ENCODE data around the gene ARMH2. TPM values are rescaled to one million over a fixed set of nuclear protein-coding genes. Genes with fewer than 3 reads are reported as not detected.

The ARMH2 gene
- not detected in 2 replicates for total RNA-seq (2014; rRNA removed; shearing (Covaris generic))

DNA sequence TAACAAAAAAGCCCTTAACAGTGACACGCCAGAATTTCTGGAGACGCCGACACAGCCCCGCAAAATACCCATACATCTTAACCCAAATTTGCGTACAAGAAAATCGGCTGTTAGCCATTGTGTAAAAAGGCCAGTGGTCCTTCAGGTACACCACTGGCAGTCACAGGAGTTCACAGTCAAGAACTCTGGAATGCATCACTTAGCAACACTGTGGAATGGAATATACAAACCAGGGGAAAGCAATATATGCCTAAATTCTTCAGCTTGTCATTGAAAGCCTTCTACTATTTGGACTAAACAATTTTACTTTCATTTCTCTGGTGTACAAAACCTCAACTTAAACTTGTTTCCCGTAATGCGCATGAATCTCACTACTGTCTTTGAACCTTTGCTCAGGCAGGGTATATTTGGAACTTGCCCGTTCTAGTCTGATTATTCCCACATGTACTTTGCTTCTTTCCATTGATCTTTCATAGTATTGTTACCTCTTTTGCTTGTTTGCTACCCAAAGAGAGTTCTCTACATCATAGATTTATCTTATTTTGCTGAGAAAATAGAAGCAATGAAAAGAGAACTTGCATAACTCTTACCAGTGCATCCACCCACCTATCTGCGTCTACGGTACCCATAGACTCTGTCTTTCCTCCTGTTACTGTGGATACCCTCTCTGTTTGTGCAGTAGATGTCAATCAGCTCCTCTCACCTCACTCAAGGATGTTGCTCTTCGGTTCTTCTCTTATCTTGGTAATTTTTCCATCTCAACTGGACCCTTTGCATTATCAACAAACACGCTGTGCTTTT, at the start of gene ARMH2:
TSS of gene ARMH2 (minus strand) at position 178 of the 801 bp plus-strand sequence. CDS start at position 118, 60 bp downstream.
- DNase-seq (ENCODE audit: low read depth in 1 of 2, low spot score in 2 of 2): no peak
- H3K4me3 ChIP-seq: no peak within 1 kb of the TSS
- H3K27me3 ChIP-seq (replicated peaks): no peaks in the 10 kb centered on the region
- H3K36me3 ChIP-seq: no peaks in the 10 kb centered on the region
- H3K4me1 ChIP-seq (replicated peaks): peaks cover 17% of the 10 kb centered on the region
- no peaks in the 10 kb centered on the region; the same call in 1 of the 2 replicates for H3K9me3 ChIP-seq (replicated peaks)
- H3K27ac ChIP-seq: no peak within 1 kb of the TSS

DNA sequence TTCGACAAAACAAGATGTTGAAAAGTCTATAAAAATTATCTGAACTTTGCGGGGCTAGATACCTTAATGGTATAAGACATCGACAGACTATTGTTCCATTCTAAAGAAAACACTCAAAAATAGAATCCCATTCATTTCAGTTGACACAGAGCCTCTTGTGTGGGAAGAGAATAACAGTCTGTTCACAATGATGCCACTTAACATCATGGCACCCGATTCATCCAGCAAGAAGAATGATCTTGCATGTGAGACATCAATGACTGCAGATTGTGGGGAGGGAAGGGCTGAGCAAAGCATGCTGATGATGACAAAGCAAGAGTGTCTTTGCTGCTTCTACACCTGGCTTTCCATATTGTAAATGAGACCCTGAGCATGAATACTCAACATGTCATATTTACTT, 49.7 kb upstream of the ARMH2 start:
- no peaks in the 10 kb centered on the region for H3K9me3 ChIP-seq (replicated peaks)
- H3K4me3 ChIP-seq: no peak overlapping the region
- H3K36me3 ChIP-seq: no peaks in the 10 kb centered on the region
- no peaks in the 10 kb centered on the region for H3K27me3 ChIP-seq (replicated peaks)
- no peaks in the 10 kb centered on the region for H3K4me1 ChIP-seq (replicated peaks)
- no peak overlapping the region for H3K27ac ChIP-seq
- no peak for DNase-seq (ENCODE audit: low read depth in 1 of 2, low spot score in 2 of 2)

DNA sequence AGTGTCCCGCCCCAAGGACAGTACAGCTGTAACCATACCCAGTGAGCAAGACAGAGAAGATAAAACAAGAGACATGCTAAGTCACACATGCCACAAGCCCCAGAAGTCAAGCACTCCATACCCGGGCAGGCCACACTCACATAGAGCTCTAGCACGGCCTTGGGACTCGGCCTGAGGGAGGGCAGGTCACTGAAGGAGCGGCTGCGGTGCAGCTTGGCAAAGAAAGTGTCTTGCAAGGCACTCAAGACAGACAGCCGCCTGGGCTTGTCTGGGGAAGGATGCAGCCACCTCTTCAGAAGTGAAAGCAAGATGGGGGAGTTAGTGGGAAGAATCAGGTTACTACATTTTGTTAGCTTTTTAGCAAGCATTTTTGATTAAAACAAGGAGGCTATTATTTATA, 48.7 kb upstream of the ARMH2 start:
- Histone ChIP-seq H3K27me3 (replicated peaks) (no peaks in the 10 kb centered on the region), H3K4me1 (replicated peaks) (no peaks in the 10 kb centered on the region), H3K9me3 (replicated peaks) (no peaks in the 10 kb centered on the region), H3K27ac (no peak overlapping the region), H3K36me3 (no peaks in the 10 kb centered on the region), H3K4me3 (no peak overlapping the region)
- DNase-seq (ENCODE audit: low read depth in 1 of 2, low spot score in 2 of 2): no peak

DNA sequence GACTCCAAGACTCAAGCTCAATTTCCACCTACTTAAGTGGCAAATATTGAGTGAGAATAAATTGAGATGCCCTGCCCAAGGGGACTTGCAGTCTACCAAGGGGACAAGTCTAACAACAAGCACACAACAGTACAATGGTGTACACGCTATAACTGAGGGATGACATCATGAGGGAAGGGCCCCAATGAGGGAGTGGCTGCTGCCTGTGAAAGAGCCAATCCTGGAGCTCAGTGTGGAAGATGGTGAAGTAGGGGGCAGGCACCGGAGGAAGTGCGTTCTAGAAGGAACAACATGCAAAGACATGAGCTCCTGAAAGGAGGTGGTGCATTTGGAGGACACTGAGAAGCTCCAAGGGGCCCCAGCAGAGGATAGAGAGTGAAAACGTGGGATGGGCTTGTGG, 46.9 kb upstream of the ARMH2 start:
- Histone ChIP-seq H3K36me3 (no peaks in the 10 kb centered on the region), H3K4me1 (replicated peaks) (no peaks in the 10 kb centered on the region), H3K9me3 (replicated peaks) (no peaks in the 10 kb centered on the region), H3K27me3 (replicated peaks) (no peaks in the 10 kb centered on the region), H3K4me3 (no peak overlapping the region), H3K27ac (no peak overlapping the region)
- no peak for DNase-seq (ENCODE audit: low read depth in 1 of 2, low spot score in 2 of 2)

DNA sequence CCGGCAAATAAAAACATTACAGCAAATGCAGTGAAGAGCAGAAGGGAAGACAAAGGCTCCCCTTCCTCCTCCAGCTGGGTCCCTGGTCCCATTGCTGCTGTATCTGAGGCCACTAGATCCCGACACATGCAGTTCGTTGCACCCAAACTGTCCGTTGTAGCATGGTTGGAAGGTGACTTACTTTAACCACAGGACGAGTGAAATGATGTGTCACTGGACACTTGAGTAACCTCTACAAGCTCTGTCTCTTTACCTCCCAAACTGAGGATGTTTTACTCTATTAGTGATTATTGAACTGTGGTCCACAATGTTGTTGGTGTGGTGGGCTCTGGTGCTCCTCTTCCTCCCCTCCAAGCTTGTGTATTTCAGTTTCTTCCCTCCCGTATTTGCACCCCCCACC, 46.2 kb upstream of the ARMH2 start:
- Histone ChIP-seq H3K36me3 (no peaks in the 10 kb centered on the region), H3K27me3 (replicated peaks) (no peaks in the 10 kb centered on the region), H3K27ac (no peak overlapping the region), H3K4me1 (replicated peaks) (no peaks in the 10 kb centered on the region), H3K4me3 (no peak overlapping the region), H3K9me3 (replicated peaks) (no peaks in the 10 kb centered on the region)
- DNase-seq (ENCODE audit: low read depth in 1 of 2, low spot score in 2 of 2): no peak

DNA sequence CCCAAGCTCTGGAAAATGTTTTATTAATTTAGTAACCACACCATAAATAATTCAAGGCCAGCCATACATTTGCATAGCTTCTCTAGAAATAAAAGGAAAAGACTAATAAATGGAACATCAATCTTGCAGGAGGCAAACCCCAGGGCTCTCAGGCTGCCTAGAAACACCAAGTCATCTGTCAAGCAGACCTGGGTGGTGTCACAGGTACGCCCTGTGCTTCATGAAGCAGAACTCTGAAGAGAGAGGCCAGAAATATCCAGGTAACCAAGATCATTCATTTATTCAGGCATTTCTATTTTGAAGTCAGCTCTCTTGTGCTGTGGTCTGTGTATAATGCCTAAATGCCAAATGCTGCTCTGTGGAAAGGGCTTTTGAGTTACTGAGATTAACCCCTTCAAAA, 45.3 kb upstream of the ARMH2 start:
- H3K27ac ChIP-seq: no peak overlapping the region
- H3K4me3 ChIP-seq: no peak overlapping the region
- H3K27me3 ChIP-seq (replicated peaks): no peaks in the 10 kb centered on the region
- H3K9me3 ChIP-seq (replicated peaks): no peaks in the 10 kb centered on the region
- DNase-seq (ENCODE audit: low read depth in 1 of 2, low spot score in 2 of 2): no peak
- no peaks in the 10 kb centered on the region for H3K36me3 ChIP-seq
- H3K4me1 ChIP-seq (replicated peaks): no peaks in the 10 kb centered on the region

DNA sequence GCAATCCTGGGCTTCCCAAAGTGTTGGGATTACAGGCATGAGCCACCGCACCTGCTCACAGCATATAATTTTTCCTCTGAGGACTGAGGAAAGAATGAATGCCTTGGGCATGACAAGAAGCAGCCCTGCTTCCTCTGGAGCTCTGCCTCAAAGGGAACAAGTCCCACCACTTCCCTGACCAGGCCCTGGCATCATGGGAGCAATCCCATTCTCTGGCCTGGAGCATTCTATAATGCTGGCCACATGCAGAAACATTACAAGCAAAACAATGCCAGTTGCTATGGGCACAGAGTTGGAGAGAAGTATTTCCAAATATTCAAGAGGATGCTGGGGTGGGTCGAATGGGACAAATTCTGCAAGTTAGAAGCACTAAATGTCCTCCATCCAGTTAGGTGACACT, 41.5 kb upstream of the ARMH2 start:
- Histone ChIP-seq H3K36me3 (no peaks in the 10 kb centered on the region), H3K4me1 (replicated peaks) (no peaks in the 10 kb centered on the region), H3K9me3 (replicated peaks) (no peaks in the 10 kb centered on the region), H3K4me3 (no peak overlapping the region), H3K27ac (no peak overlapping the region), H3K27me3 (replicated peaks) (no peaks in the 10 kb centered on the region)
- DNase-seq (ENCODE audit: low read depth in 1 of 2, low spot score in 2 of 2): no peak

DNA sequence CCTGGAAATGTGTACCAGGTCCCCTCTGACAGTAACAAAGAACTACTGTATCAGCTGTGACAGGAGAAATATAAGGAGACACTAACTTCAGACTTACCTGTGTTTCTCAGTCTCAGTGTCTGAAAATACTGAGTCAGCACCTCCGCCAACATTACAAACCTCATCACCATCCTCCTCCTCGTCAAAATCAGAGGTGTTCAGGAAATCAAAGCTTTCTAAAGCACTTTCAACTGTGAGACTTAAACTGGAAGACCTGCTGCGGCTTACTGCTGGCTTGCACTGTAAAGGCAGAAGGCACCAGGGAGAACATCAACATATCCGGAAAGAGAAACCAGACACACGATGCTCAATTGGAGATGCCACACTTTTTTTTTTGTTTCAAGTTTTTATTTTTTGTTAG, 40.3 kb upstream of the ARMH2 start:
- no peak overlapping the region for H3K27ac ChIP-seq
- H3K36me3 ChIP-seq: no peaks in the 10 kb centered on the region
- no peaks in the 10 kb centered on the region for H3K9me3 ChIP-seq (replicated peaks)
- no peak for DNase-seq (ENCODE audit: low read depth in 1 of 2, low spot score in 2 of 2)
- H3K4me1 ChIP-seq (replicated peaks): no peaks in the 10 kb centered on the region
- no peak overlapping the region for H3K4me3 ChIP-seq
- H3K27me3 ChIP-seq (replicated peaks): no peaks in the 10 kb centered on the region

DNA sequence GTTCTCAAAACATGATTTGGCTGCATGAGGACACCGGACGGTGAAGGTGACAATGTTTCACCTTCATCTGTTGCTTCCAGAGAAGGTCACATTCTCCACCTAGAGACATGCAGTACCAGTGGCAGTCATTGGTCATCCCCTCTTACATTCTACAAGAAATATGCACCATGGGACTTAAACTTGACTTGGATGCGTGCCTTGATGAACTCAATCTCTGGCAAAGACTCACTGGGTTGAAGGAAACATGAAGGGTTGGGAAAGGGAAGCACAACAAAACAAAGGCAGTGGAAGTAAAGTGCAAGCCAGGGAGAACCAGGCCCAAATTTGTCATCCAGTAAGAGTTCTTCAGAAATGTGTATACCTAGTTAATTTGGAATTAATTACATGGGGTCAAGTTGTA, 39.4 kb upstream of the ARMH2 start:
- Histone ChIP-seq H3K27ac (no peak overlapping the region), H3K4me3 (no peak overlapping the region)
- DNase-seq (ENCODE audit: low read depth in 1 of 2, low spot score in 2 of 2): no peak

DNA sequence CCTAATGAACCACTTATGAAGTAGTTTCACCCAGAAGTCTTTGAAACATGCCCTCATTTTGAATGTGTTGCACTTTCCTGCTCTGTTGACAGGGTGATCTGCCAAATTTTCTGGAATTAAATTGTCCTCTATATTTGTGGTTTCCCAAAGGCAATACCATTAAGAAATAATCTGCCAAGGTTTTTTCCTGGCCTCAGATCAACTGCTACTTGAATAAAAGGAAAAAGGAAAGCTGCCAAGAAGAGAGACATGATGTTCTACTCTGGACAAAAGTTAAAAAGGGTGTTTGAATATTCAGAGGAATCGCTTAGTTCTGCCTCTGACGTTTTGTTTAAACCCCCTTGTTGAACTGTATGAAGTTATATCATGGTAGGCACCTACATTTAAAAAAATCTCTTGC, 37.4 kb upstream of the ARMH2 start:
- H3K4me3 ChIP-seq: no peak overlapping the region
- no peaks in the 10 kb centered on the region for H3K9me3 ChIP-seq (replicated peaks)
- peaks cover 18% of the 10 kb centered on the region for H3K4me1 ChIP-seq (replicated peaks)
- no peaks in the 10 kb centered on the region for H3K36me3 ChIP-seq
- no peak overlapping the region for H3K27ac ChIP-seq
- no peak for DNase-seq (ENCODE audit: low read depth in 1 of 2, low spot score in 2 of 2)
- H3K27me3 ChIP-seq (replicated peaks): no peaks in the 10 kb centered on the region

More for the DNA sequence above, 39.4 kb upstream of the ARMH2 start:
- no peaks in the 10 kb centered on the region for H3K27me3 ChIP-seq (replicated peaks)
- no peaks in the 10 kb centered on the region for H3K9me3 ChIP-seq (replicated peaks)
- no peaks in the 10 kb centered on the region for H3K36me3 ChIP-seq
- H3K4me1 ChIP-seq (replicated peaks): no peaks in the 10 kb centered on the region

DNA sequence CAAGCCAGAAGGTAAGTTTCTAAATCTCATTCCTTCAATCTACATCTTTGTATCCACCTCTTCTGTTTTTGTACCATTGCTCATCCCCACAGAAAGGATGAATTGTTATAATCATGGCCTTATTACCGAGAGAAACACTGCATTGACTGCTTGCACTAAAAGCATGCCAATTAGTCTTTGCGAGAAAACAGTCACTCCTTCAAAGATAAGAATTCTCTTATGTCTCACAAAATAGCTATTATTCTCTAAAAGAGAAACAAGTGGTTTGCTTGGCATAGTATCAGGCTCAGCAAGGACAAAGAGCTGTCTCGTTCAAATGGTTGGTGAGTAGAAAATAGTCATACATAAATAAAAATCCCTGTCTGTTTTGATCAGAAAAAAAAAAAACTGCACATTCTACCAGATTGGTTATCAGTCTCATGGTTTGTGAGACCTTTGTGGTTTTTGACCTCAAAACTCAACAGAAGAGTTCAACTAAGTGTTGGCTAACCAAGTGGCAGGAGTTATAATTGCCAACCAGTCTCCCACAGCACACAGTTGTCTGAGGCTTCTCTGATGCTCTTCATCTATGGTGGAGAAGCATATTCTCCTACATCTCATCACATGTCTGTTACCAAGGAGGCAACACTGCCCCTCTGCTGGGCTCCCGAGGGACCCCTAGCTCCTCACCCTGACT, 35.1 kb upstream of the ARMH2 start:
- H3K4me1 ChIP-seq (replicated peaks): peaks cover 23% of the 10 kb centered on the region
- no peak overlapping the region for H3K4me3 ChIP-seq
- DNase-seq (ENCODE audit: low read depth in 1 of 2, low spot score in 2 of 2): no peak
- H3K9me3 ChIP-seq (replicated peaks): no peaks in the 10 kb centered on the region
- no peaks in the 10 kb centered on the region for H3K36me3 ChIP-seq
- no peak overlapping the region for H3K27ac ChIP-seq
- no peaks in the 10 kb centered on the region for H3K27me3 ChIP-seq (replicated peaks)

DNA sequence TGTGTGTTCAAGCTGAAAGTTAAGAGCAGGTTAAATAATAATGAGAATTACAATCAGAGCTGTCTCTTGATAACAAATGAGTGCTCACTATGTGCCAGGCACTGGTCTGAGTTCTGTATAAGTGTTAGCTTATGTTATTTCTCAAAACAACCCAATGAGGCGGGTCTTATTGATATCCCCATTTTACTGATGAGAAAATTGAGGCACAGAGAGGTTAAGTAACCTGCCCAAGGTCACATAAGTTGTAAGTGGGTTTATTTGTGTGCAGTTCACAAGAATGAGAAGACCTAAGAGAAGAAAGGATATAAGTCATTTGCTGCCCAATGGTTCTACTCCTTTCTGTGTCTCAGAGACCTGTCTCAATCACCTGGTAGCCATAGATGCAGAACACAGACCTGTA, 34.1 kb upstream of the ARMH2 start:
- no peaks in the 10 kb centered on the region for H3K27me3 ChIP-seq (replicated peaks)
- no peak overlapping the region for H3K4me3 ChIP-seq
- no peak for DNase-seq (ENCODE audit: low read depth in 1 of 2, low spot score in 2 of 2)
- no peaks in the 10 kb centered on the region for H3K36me3 ChIP-seq
- H3K9me3 ChIP-seq (replicated peaks): no peaks in the 10 kb centered on the region
- H3K27ac ChIP-seq: peak overlapping the region; percentile 16; the same call in 1 of the 2 replicates
- H3K4me1 ChIP-seq (replicated peaks): peaks cover 23% of the 10 kb centered on the region

DNA sequence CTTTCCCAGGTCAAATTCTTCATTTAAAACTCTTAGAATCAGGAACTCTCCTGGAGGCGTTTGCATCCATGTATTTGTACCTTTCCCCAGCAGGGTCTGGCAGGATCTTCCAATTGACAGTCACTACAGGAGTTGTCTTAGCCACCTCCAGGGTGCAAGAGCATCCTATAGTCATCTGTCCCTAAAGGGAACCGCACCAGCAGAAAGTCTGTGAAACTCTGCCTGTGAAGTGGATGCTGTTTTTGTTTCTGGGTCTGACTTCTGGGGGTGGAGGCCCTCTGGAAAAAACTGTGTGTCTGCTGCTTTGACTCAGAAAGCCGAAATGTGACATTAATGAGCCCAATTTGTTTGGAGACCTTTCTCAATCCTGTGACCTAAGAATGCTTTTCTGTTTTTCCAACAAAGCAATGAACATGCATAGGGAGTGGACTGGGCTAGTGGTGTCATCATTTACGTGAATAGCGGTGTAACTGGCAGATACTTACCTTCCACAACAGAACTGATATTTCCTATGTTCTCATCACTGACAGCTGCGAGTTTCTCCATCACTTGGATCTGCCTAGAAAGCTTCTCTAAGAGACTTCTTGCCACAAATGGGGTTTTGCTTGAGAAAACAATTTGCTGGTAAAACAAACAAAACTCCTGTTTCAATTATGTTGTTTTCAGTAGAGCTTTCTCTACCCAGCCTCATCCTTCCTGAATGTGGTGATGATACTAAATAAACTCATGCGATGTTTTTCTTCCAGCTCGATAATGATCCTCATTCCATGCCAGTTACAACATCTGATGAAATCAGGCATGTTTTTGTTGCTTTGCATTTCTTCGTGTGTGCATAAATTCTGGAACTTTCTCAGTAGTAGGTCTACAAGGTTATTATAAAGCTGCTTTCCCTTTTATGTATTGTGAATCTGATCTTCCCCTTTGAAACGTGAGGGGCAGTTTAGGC, 33.3 kb upstream of the ARMH2 start:
- Histone ChIP-seq H3K27me3 (replicated peaks) (no peaks in the 10 kb centered on the region), H3K4me3 (no peak overlapping the region), H3K36me3 (no peaks in the 10 kb centered on the region), H3K9me3 (replicated peaks) (no peaks in the 10 kb centered on the region), H3K4me1 (replicated peaks) (peaks cover 23% of the 10 kb centered on the region), H3K27ac (peak overlapping the region; percentile 16; the same call in 1 of the 2 replicates)
- peak in 1 of 2 experiments; percentile 66 for DNase-seq (ENCODE audit: low read depth in 1 of 2, low spot score in 2 of 2)
